GM21576 (cell line): ENCODE data around the gene DNAH17.
A peak's percentile ranks its signal among the peaks of the same experiment; 100 is the strongest.
"Not testable (repeated sequence)": the region's sequence is repeated elsewhere in the genome, so short reads cannot be mapped to it uniquely, and the experiment has no call there.

Source experiments
- ATAC-seq: cut with Tn5 transposase; IDR thresholded peaks from one replicate; pipeline ENCODE4 v1.9.1; 2021; ENCODE audit warnings: mild to moderate bottlenecking, moderate library complexity; ENCODE audit not compliant: unreplicated experiment

Gene DNAH17

GRCh38 chr17:78484271-78485246, 92.6 kb downstream of the DNAH17 start:
- peak; percentile 68 for ATAC-seq

GRCh38 chr17:78479369-78479768, 97.8 kb downstream of the DNAH17 start:
- ATAC-seq = no peak

- ATAC-seq = no peak
Measured at GRCh38 chr17:78478757-78479297, 98.4 kb downstream of the DNAH17 start.

GRCh38 chr17:78477913-78478756, 99.1 kb downstream of the DNAH17 start:
- ATAC-seq = no peak

DNA sequence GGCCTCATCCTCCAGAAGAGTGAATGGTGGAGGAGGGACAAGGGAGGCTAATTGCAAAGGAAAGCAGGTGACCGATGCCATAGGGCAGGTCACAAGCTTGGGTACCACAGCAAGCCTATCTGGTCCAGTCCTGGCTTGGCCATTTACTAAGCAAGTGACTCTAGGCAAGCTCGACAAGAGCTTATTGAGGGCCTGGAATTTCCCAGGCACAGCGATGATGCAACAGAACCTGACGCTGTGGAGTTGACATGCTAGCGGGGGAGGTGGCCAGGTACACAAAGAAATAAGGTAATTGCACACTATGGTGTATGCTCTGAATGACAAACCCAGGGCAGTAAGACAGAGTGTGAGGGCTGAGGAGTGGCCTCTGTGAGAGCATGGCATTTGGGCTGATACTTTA, 100.2 kb downstream of the DNAH17 start:
- ATAC-seq = no peak

- no peak for ATAC-seq
Measured at GRCh38 chr17:78476149-78476548, 101.0 kb downstream of the DNAH17 start.

GRCh38 chr17:78475211-78475610, 102.0 kb downstream of the DNAH17 start:
- ATAC-seq = no peak

- ATAC-seq = no peak
Measured at GRCh38 chr17:78474614-78475146, 102.5 kb downstream of the DNAH17 start.

DNA sequence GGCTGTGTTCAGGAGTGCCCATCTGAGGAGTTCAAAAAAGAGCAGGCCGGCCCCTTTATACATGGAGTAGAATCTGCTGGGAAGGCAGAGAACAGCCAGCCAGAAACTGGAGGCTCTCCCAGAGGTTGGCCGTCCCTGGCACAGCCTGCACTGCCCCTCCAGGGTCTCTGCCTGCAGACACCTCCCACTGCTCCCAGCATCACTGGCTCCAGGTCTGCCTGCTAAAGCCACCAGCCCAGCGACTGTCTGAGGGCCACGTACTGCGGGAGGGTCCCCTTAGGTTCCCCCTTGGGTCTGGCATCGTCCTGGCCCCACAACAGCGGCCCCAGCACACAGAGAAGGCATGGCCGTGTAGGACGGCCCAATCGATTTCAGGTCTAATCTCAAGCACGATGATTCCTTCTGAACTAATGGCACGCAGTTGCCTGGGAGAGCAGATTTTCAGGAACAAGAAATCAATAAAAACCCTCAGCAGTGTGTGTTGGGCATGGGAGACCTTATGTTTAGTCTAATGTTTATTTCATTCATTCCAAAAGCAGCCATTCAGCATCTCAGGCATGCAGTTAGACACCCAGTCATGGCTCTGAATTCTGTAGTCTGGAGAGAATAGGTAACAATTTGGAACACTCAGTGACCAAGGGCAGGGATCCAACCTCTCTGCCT, 103.1 kb downstream of the DNAH17 start:
- ATAC-seq = no peak

DNA sequence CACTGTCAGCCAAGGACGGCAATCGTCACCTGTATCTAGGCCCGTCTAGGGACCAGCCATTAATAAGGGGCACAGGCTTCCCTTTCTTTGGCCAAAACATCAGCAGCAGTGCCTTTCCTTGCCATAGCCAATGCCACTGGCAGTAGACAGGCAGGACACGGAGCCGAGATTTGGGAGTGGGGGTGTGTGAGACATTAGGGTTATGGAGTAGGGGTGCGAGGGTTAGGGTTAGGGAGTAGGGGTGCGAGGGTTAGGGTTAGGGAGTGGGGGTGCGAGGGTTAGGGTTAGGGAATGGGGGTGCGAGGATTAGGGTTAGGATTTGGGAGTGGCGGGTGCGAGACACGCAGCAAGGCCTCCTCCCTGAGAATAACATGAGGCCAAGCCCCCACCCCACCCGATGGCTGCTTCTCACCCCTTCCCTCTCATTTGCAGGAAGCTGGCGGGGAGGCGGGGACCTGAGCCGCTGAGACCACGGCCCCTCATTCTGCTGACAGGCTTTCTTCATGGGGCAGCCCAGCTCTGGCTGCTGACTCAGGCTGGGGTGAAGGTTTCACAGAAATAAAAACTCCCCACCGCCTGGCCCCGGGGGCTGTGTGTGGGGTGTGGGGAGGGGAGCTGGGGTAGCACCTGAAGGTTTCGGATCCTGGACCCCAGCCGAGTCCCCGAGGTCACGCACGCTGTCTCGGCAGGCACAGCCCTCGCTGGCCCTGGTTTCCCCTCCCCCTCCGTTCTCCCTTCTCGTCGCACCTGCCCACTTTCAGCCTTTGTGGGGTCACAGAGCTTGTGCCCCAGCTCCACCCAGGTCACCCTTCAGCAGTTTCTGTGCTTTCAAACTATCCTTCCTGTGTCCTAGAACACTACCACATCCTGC, 104.9 kb downstream of the DNAH17 start:
- ATAC-seq = no peak

- no peak for ATAC-seq
Measured at GRCh38 chr17:78471635-78472034, 105.6 kb downstream of the DNAH17 start.

GRCh38 chr17:78469443-78469842, 107.8 kb downstream of the DNAH17 start:
- no peak for ATAC-seq

DNA sequence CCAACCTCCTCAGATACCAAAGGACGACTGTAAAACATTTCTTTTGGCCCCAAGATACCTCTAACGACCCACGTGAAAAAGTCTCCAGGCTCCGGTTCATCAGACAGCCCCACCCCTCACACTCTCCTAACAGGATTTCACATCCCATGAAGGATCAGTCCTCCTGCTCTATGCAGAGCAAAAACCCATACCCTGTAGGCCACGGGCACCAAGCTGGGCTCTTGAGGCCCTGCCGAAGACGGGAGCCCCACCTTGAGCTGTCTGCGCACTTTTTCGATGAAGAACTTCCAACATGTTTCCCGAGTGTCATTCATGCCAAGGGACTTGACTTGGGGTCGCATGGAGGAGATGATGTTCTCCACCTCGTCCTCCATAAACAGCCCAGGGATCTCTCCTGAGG, 108.8 kb downstream of the DNAH17 start:
- ATAC-seq = no peak

DNA sequence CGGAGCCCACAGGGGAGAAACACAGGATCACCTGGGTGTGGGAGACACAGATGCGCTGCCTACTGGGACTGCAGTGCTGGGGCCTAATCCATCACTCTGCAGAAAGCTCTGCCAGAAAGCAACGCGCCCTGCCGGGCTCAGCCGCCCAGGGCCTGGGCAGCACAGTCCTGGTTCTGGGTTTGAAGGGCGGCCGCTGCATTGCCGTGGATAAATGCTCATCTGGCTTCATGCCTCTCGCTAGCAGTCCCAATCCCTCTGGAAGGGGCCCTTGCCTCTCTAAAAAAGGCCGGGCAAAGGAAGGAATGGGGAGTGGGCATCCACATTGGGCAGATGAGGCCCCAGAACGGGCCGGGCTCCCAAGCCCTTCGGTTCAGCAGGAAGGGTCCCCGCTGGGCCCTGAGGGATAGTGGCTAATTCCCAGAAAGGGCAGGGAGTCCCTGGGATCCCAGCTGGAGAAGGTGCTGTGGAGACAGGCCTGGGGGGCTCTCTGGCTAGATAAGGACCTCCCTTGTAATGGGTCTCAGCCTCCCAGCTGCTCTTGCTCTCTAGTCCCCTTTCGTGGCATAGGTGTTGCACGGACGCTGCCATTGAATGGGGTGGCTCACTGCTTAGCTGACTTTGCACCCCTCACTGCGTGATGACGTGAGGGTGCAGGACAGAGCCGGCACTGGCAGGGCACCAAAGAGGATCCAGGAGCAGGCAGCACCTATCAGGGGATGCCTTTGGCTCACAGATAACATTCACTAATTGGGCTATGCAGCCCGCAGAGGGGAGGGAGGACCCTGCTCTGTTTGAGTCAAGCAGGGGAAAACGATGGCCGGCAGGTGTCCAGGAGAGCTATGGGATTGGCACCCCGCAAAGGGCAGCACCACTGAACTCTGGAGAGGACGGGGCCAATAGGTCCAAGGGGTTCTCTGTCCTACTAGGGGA, 110.1 kb downstream of the DNAH17 start:
- no peak for ATAC-seq

- ATAC-seq = not testable (repeated sequence)
Measured at GRCh38 chr17:78466109-78466785, 110.9 kb downstream of the DNAH17 start.

GRCh38 chr17:78462148-78462547, 115.0 kb downstream of the DNAH17 start:
- no peak for ATAC-seq

GRCh38 chr17:78461799-78462053, 115.5 kb downstream of the DNAH17 start:
- no peak for ATAC-seq
